ENCODE data around the gene MMP24OS.

Gene MMP24OS

DNA sequence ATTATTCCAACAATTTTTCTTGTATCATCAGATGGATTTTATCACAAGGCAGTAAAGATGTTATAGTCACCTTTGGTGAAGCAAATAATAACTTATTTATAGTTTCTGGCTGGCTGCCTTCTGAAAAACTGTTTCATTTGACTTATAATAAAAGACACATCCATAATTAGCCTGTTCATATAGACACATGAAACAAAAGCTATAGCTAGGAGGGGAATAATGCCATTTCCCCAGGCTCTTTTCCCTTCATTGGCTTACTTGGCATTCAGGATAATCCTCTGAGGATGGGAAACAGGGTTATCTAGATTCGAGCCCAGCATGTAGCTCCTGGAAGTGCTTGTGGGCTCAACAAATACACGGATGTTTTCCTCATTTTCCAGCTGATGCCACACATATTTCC lies 33.9 kb downstream of the MMP24OS start:
- DNase-seq = no peak

- no peak for DNase-seq
These were observed 34.6 kb downstream of the MMP24OS start for GRCh38 chr20:35243317-35243716.

GRCh38 chr20:35240811-35241293 lies 37.1 kb downstream of the MMP24OS start:
- DNase-seq = no peak

GRCh38 chr20:35240083-35240810 lies 37.7 kb downstream of the MMP24OS start:
- DNase-seq = no peak

DNA sequence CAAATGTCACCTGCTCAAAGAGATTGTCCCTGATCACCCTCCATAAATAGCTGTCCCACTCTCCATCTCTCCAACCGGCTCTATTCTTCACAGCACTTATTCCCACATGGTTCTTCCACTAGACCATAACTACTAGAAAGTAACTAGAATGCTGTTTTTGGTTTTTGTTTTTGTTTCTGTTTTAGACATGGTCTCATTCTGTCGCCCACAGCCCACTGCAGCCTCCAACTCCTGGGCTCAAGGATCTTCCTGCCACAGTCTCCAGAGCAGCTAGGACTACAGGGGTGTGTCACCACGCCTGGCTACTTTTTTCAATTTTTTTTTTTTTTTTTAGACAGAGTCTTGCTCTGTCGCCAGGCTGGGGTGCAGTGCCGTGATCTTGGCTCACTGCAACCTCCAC lies 39.2 kb downstream of the MMP24OS start:
- no peak for DNase-seq

GRCh38 chr20:35238170-35238569 lies 39.8 kb downstream of the MMP24OS start:
- DNase-seq = no peak

DNA sequence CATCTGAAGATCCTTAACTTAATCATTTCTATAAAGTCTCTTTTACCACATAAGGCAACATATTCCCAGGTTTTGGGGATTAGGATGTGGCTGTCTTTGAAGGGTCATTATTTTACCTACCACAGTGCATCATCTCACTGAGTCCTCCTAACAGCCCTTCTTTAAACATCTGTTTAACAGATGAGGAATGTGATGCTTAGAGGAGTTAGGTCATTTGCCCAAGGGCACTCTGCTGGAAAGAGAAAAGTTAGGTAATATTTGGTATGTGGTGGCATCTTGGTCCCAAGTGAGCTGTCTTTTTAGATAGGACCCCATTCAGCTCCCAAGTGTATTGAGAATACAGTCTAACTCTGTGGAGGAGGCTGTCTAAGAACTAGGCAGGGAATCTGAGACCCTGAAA lies 40.4 kb downstream of the MMP24OS start:
- DNase-seq = no peak

DNA sequence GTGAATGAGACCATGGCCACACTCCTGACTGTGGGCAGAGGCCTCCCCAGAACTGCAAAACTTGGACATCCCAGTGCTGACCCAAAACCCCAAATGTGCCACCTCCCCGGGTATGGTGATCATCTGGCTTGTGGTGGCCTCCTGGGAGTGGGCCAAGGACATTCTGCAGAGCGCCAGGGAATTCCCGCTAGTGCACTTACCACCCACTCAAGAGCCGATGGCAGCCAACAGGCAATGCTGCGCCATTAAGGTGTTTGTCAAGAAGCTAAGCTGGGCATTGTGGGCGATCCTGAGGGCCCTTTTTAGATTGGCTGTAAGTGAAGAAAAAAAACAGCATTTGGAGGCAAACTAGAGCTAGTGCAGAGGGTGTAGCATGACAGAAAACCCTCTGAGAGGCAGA lies 42.0 kb downstream of the MMP24OS start:
- DNase-seq = no peak

DNA sequence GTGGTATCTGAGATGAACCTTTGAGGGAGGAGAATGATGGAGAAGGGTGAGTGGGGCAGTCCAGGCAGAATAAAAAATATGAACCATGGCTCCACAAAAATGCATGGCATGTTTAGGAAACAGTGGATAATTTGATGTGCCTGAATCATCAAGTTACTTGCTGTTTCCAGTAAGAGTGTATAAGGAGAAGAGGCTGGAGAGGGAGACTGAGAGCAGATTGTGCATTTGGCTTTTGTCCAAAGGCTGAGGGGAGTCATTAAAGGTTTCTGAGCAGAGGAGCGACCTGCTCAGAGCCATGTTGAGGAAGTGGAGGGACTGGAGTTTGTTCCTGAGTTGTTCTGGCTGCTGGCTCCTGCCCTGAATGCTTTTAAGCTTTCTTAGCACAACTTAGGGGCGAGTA lies 45.3 kb downstream of the MMP24OS start:
- peak; percentile 48 for DNase-seq

- peak; percentile 28 for DNase-seq
These were observed 50.8 kb downstream of the MMP24OS start for GRCh38 chr20:35226884-35227681.
